Measurements from ENCODE around the gene CACNA2D4. TPM values are rescaled to one million over a fixed set of nuclear protein-coding genes. Genes with fewer than 3 reads are reported as not detected.

Gene CACNA2D4
- total RNA-seq, 1 donor from 2014 or later = not detected

- no peak overlapping the region for H3K27ac Mint-ChIP-seq (ENCODE audit: unreplicated experiment)
These were observed 108.1 kb downstream of the CACNA2D4 start for GRCh38 chr12:1810201-1810930.

GRCh38 chr12:1809591-1810190, 108.8 kb downstream of the CACNA2D4 start:
- Mint-ChIP-seq H3K9me3 (ENCODE audit: unreplicated experiment) (peaks cover 4% of the 10 kb centered on the region), H3K27ac (ENCODE audit: unreplicated experiment) (no peak overlapping the region), H3K36me3 (ENCODE audit: unreplicated experiment) (no peaks in the 10 kb centered on the region), H3K4me1 (ENCODE audit: low read depth, unreplicated experiment) (peaks cover 2% of the 10 kb centered on the region), H3K27me3 (ENCODE audit: unreplicated experiment) (peaks cover 6% of the 10 kb centered on the region), H3K4me3 (ENCODE audit: unreplicated experiment) (no peak overlapping the region)
- TF ChIP-seq CTCF (IDR thresholded peaks at IDR 0.05; ENCODE audit: partially characterized antibody, unreplicated experiment) = no peak
- peak; percentile 4 for DNase-seq

More at GRCh38 chr12:1810201-1810930, 108.1 kb downstream of the CACNA2D4 start:
- Mint-ChIP-seq H3K9me3 (ENCODE audit: unreplicated experiment) (peaks cover 4% of the 10 kb centered on the region), H3K4me3 (ENCODE audit: unreplicated experiment) (no peak overlapping the region), H3K4me1 (ENCODE audit: low read depth, unreplicated experiment) (peaks cover 2% of the 10 kb centered on the region), H3K27me3 (ENCODE audit: unreplicated experiment) (peaks cover 9% of the 10 kb centered on the region), H3K36me3 (ENCODE audit: unreplicated experiment) (peaks cover under 1% of the 10 kb centered on the region)
- DNase-seq = no peak
- no peak for TF ChIP-seq CTCF (IDR thresholded peaks at IDR 0.05; ENCODE audit: partially characterized antibody, unreplicated experiment)

GRCh38 chr12:1808798-1809480, 109.5 kb downstream of the CACNA2D4 start:
- peak; percentile 8 for DNase-seq
- H3K36me3 Mint-ChIP-seq (ENCODE audit: unreplicated experiment) = no peaks in the 10 kb centered on the region
- no peak for TF ChIP-seq CTCF (IDR thresholded peaks at IDR 0.05; ENCODE audit: partially characterized antibody, unreplicated experiment)

GRCh38 chr12:1808036-1808797, 110.2 kb downstream of the CACNA2D4 start:
- Mint-ChIP-seq H3K36me3 (ENCODE audit: unreplicated experiment) (no peaks in the 10 kb centered on the region), H3K4me3 (ENCODE audit: unreplicated experiment) (no peak overlapping the region), H3K9me3 (ENCODE audit: unreplicated experiment) (peaks cover 5% of the 10 kb centered on the region), H3K27ac (ENCODE audit: unreplicated experiment) (no peak overlapping the region), H3K4me1 (ENCODE audit: low read depth, unreplicated experiment) (peaks cover 2% of the 10 kb centered on the region), H3K27me3 (ENCODE audit: unreplicated experiment) (peaks cover 2% of the 10 kb centered on the region)
- peak; percentile 14 for DNase-seq
- no peak for TF ChIP-seq CTCF (IDR thresholded peaks at IDR 0.05; ENCODE audit: partially characterized antibody, unreplicated experiment)

More at GRCh38 chr12:1808798-1809480, 109.5 kb downstream of the CACNA2D4 start:
- Mint-ChIP-seq H3K9me3 (ENCODE audit: unreplicated experiment) (peaks cover 4% of the 10 kb centered on the region), H3K27ac (ENCODE audit: unreplicated experiment) (no peak overlapping the region), H3K4me3 (ENCODE audit: unreplicated experiment) (no peak overlapping the region), H3K4me1 (ENCODE audit: low read depth, unreplicated experiment) (peaks cover 2% of the 10 kb centered on the region), H3K27me3 (ENCODE audit: unreplicated experiment) (peaks cover 2% of the 10 kb centered on the region)
